Kidney (tissue), 14 donors: ENCODE data around the gene NRF1. TPM values are rescaled to one million over a fixed set of nuclear protein-coding genes. Genes with fewer than 3 reads are reported as not detected.

Source experiments
- DNase-seq, 5 donors: peaks; one replicate each; pipeline ENCODE4 v3.0.0-alpha.2; 2013 to 2020
- FAIRE-seq: peaks from 2 replicates; lab custom pipeline; 2012; peaks lifted over from hg19 to GRCh38; lab: Jason Lieb, UNC
- H3K27ac ChIP-seq, 2 donors: one replicate each; pipeline ENCODE4 v1.7.0; 2013; ENCODE audit warnings: low read depth in 2 of 2, low read length in 2 of 2, inconsistent platforms in 1 of 2
- H3K27me3 ChIP-seq: one replicate; pipeline ENCODE4 v1.7.1; 2013; ENCODE audit warnings: low read length, inconsistent platforms; ENCODE audit not compliant: control insufficient read depth, insufficient read depth
- H3K36me3 ChIP-seq, 3 donors: one replicate each; pipeline versions ENCODE4 v1.7.0 to v1.7.1; 2013; ENCODE audit warnings: low read length in 3 of 3, control low read depth in 1 of 3, inconsistent platforms in 1 of 3; ENCODE audit not compliant: insufficient read depth in 3 of 3, control insufficient read depth in 2 of 3
- H3K4me1 ChIP-seq, 3 donors: one replicate each; pipeline versions ENCODE4 v1.7.0 to v1.7.1; 2013; ENCODE audit warnings: low read length in 3 of 3, inconsistent platforms in 1 of 3, low read depth in 1 of 3; ENCODE audit not compliant: control insufficient read depth in 2 of 3, insufficient read depth in 2 of 3
- H3K4me3 ChIP-seq, 3 donors: one replicate each; pipeline versions ENCODE4 v1.7.0 to v1.8.1; 2013; ENCODE audit warnings: low read length in 3 of 3, control low read depth in 1 of 3, inconsistent platforms in 1 of 3
- H3K9ac ChIP-seq, 3 donors: one replicate each; pipeline versions ENCODE4 v1.7.0 to v1.7.1; 2013; ENCODE audit warnings: low read length in 3 of 3, control low read depth in 1 of 3, inconsistent platforms in 1 of 3
- H3K9me3 ChIP-seq, 3 donors: one replicate each; pipeline versions ENCODE4 v1.7.0 to v1.7.1; 2013; ENCODE audit warnings: low read length in 3 of 3, control low read depth in 1 of 3, inconsistent platforms in 1 of 3; ENCODE audit not compliant: control insufficient read depth in 2 of 3, insufficient read depth in 1 of 3
- CTCF ChIP-seq: IDR thresholded peaks from 3 replicates; pipeline ENCODE4 v1.5.1; 2012; ENCODE audit warnings: mild to moderate bottlenecking, moderate library complexity, borderline replicate concordance; ENCODE audit not compliant: insufficient read depth; ENCODE audit errors: extremely low read depth
- intact Hi-C: fragments of 100-400 bp; cut with DNase I; formaldehyde crosslinking; loops from one replicate; pipeline ENCODE4 v1.11.1; 2022
- polyA plus RNA-seq: library from polyadenylated mRNA; stranded (reverse); fragments of 350-450 nt; fragmentation: Illumina TruSeq; extraction: RNeasy Lipid Tissue Mini Kit (QIAGEN cat#74804); gene quantifications from one replicate; pipeline ENCODE4 v1.2.3, GENCODE V29; 2014; ENCODE audit warnings: low read depth, low replicate concordance; ENCODE audit not compliant: insufficient read depth
- total RNA-seq: library from RNA; stranded (reverse); fragmentation: NEBNext Ultra II Directional; extraction: Animal tissue kit (Norgen Biotek cat#: 25700); gene quantifications from one replicate; pipeline ENCODE4 v1.2.1, GENCODE V29; 2021
- donor health status: control.
- donor health status: control.
- donor health status: control.
- donor health status: control.
- donor health status: control.
- donor health status: DM: yes; HTN: yes; CAD: no.
- donor health status: Normal renal cell carcinoma (clear cell type).

NRF1 gene
- total and polyA plus RNA-seq, 2 donors from 2014 or later, result 8.8 to 19.4 TPM

DNA sequence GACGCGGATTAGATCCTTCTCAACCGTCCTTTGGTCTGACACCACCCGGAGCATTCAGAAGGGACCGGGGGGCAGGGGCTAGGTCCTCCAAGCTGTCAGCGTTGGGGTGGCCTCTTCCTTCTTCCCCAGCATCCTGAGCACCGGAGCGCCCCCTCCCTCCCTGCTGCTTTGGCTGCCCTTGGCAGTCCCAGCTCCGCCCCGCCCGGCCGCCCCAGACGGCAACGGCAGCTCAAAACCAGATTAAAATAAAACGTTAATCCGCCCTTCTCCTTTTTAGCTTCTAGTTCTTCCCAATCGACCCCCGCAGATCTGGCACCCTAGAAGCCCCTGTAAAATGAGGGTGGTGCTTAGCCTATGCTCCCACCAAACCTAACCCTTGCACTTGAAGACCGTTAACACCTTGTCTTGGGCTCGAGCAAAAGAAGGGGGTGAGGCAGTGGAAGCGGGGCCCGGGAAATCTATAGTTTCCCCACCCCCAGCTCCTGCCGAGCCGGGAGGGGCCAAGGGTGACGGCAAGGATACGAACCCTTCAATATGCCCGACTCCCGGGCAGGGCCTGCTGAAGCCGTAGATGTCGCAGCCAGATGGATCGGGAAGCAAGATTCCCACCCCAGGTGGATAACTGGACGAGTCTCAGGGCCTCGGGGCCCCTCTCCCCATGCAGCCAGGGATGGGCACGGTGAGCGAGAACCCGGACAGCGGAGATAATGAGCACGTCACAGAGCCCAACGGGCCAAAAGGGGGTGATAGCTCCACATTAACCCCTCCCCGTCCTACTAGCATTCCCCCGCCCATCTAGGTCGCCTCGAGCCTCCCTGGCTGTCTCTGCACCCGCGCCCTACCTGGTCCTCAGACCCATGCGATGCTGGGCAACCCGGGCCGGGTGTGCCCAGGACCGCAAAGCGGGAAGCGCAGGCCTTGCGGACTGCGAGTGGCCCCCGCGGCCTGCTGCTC is 169.7 kb downstream of the NRF1 start:
- DNase-seq, result peak in 2 of 5 donors; percentile 27 to 67
- no peak overlapping the region for H3K27ac ChIP-seq
- peaks cover 0 to 23% (median 3%) of the 10 kb centered on the region in 3 donors for H3K4me1 ChIP-seq
- no peak for TF ChIP-seq CTCF
- H3K36me3 ChIP-seq, result no peaks in the 10 kb centered on the region
- H3K4me3 ChIP-seq, result peak overlapping the region in 1 of 3 donors; percentile 9
- intact Hi-C loops, result no loop called here
- H3K9ac ChIP-seq, result no peak overlapping the region
- FAIRE-seq, result no peak
- H3K9me3 ChIP-seq, result no peaks in the 10 kb centered on the region
- peaks cover 49% of the 10 kb centered on the region for H3K27me3 ChIP-seq

- peaks cover 49% of the 10 kb centered on the region for H3K27me3 ChIP-seq
- H3K4me1 ChIP-seq, result peaks cover 0 to 23% (median 3%) of the 10 kb centered on the region in 3 donors
- intact Hi-C loops, result no loop called here
- H3K4me3 ChIP-seq, result no peak overlapping the region
- H3K9me3 ChIP-seq, result no peaks in the 10 kb centered on the region
- no peaks in the 10 kb centered on the region for H3K36me3 ChIP-seq
- no peak overlapping the region for H3K9ac ChIP-seq
- TF ChIP-seq CTCF, result no peak
- H3K27ac ChIP-seq, result no peak overlapping the region
- DNase-seq, result peak in 3 of 5 donors; percentile 57 to 77 (median 58)
- no peak for FAIRE-seq
Measured at GRCh38 chr7:129781928-129782817, 170.7 kb downstream of the NRF1 start.

GRCh38 chr7:129782818-129783583 is 171.5 kb downstream of the NRF1 start:
- TF ChIP-seq CTCF, result no peak
- intact Hi-C loops, result no loop called here

More at GRCh38 chr7:129782818-129783583, 171.5 kb downstream of the NRF1 start:
- H3K27ac ChIP-seq, result no peak overlapping the region
- DNase-seq, result peak in 2 of 5 donors; percentile 28 to 61
- no peak for FAIRE-seq
- H3K27me3 ChIP-seq, result peaks cover 46% of the 10 kb centered on the region
- H3K4me1 ChIP-seq, result peaks cover 0 to 23% (median 3%) of the 10 kb centered on the region in 3 donors
- no peaks in the 10 kb centered on the region for H3K9me3 ChIP-seq
- no peak overlapping the region for H3K9ac ChIP-seq
- no peak overlapping the region for H3K4me3 ChIP-seq
- no peaks in the 10 kb centered on the region for H3K36me3 ChIP-seq
